Measurements from ENCODE around the gene TBL1X.

Gene TBL1X

GRCh38 chrX:9438933-9439494, 25.8 kb upstream of the TBL1X start:
- Histone ChIP-seq H3K27me3 (no peaks in the 10 kb centered on the region), H3K4me3 (ENCODE audit: low read depth, low read length) (no peak overlapping the region), H3K4me1 (no peaks in the 10 kb centered on the region), H3K36me3 (no peaks in the 10 kb centered on the region), H3K9me3 (no peaks in the 10 kb centered on the region)
- no peak for TF ChIP-seq CTCF (IDR thresholded peaks at IDR 0.05; ENCODE audit: low read depth, low read length)
- no peak for DNase-seq

DNA sequence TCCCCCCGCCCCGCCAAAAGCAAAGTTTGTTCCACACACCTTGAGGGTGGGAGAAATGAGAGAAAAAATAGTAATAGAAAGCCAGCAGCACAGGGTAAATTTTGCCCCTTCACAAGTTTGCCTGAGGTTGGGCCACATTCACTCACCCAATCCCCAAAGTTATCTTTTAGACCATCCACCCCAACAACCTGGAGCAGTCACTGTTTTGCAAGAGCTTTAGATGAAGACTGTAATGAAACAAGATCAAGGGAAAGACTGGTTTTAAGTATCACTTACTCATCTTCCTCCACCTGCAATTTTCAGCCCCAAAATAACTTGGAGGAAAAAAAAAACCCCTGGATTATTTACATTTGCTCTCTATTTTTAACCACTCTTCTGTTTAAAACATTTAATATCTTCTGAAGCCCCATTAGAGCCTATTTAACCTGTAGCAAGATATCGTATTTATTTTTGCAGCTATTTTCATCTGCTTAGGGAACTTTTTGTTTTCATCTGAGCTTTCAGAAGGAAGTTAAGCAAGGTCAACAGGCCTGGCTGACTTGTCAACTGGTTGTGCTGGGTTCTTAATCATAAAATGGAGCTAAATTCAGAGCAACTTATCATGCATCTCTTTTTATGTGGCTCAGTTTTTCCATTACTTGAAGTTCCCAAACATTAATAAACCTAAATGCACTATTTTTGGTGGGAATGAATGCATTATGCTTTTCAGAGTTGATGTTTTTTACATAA, 24.6 kb upstream of the TBL1X start:
- no peaks in the 10 kb centered on the region for H3K27me3 ChIP-seq
- TF ChIP-seq CTCF (IDR thresholded peaks at IDR 0.05; ENCODE audit: low read depth, low read length) = no peak

GRCh38 chrX:9442056-9442455, 22.8 kb upstream of the TBL1X start:
- no peaks in the 10 kb centered on the region for H3K4me1 ChIP-seq
- no peak for DNase-seq
- H3K27me3 ChIP-seq = no peaks in the 10 kb centered on the region
- H3K9me3 ChIP-seq = no peaks in the 10 kb centered on the region
- no peak overlapping the region for H3K4me3 ChIP-seq (ENCODE audit: low read depth, low read length)
- no peaks in the 10 kb centered on the region for H3K36me3 ChIP-seq
- no peak for TF ChIP-seq CTCF (IDR thresholded peaks at IDR 0.05; ENCODE audit: low read depth, low read length)

More for the DNA sequence above, 24.6 kb upstream of the TBL1X start:
- Histone ChIP-seq H3K36me3 (no peaks in the 10 kb centered on the region), H3K4me1 (no peaks in the 10 kb centered on the region), H3K4me3 (ENCODE audit: low read depth, low read length) (no peak overlapping the region), H3K9me3 (no peaks in the 10 kb centered on the region)
- no peak for DNase-seq

GRCh38 chrX:9443327-9443726, 21.5 kb upstream of the TBL1X start:
- DNase-seq = no peak
- no peaks in the 10 kb centered on the region for H3K27me3 ChIP-seq
- H3K4me3 ChIP-seq (ENCODE audit: low read depth, low read length) = no peak overlapping the region
- no peaks in the 10 kb centered on the region for H3K36me3 ChIP-seq
- no peaks in the 10 kb centered on the region for H3K9me3 ChIP-seq
- no peak for TF ChIP-seq CTCF (IDR thresholded peaks at IDR 0.05; ENCODE audit: low read depth, low read length)
- H3K4me1 ChIP-seq = no peaks in the 10 kb centered on the region

DNA sequence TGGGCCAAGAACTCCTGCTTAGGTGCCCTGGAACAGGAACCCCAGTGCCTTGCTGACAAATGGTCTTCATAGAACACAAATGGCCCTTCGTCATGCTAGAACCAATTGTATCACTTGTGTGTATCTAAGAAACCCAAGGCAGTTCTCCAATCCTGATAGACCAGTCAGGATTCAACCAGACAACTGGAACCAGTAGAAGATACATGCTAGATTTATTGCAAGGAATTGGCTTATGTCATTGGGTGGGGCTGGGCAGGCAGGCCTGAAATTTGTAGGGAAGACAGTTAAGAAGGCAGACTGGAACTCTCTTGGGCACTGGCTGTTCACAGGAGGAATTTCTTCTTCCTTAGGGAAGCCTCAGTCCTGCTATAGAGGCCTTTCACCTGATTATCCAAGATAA, 17.0 kb upstream of the TBL1X start:
- Histone ChIP-seq H3K27me3 (no peaks in the 10 kb centered on the region), H3K36me3 (no peaks in the 10 kb centered on the region), H3K4me3 (ENCODE audit: low read depth, low read length) (no peak overlapping the region), H3K4me1 (no peaks in the 10 kb centered on the region), H3K9me3 (no peaks in the 10 kb centered on the region)
- DNase-seq = no peak
- TF ChIP-seq CTCF (IDR thresholded peaks at IDR 0.05; ENCODE audit: low read depth, low read length) = no peak

All from BE2C (cell line).